Psoas muscle (tissue), 8 donors: ENCODE measurements around the gene HOXD9. TPM values are rescaled to one million over a fixed set of nuclear protein-coding genes. Genes with fewer than 3 reads are reported as not detected.
A peak's percentile ranks its signal among the peaks of the same experiment; 100 is the strongest.

ENCODE experiments used
- ATAC-seq, 4 donors: fragments of 200-7000 bp; cut with Tn5 transposase; one replicate each; pipeline ENCODE4 v1.9.1; 2020; ENCODE audit warnings: moderate library complexity in 3 of 4, mild to moderate bottlenecking in 2 of 4
- DNase-seq, 2 donors: peaks; one replicate each; pipeline ENCODE4 v3.0.0-alpha.2; 2020
- H3K27ac ChIP-seq: fragments of 200-600 bp; one replicate; pipeline ENCODE4 v1.8.0; 2022
- H3K27me3 ChIP-seq, 3 donors: fragments of 200-600 bp in 1 of 3; one replicate each; pipeline versions ENCODE4 v1.6.1 to v1.8.0; 2013 to 2022; ENCODE audit warnings: low read length in 2 of 3, mild to moderate bottlenecking in 2 of 3, moderate library complexity in 1 of 3; ENCODE audit not compliant: insufficient read depth in 3 of 3
- H3K36me3 ChIP-seq, 2 donors: fragments of 200-600 bp in 1 of 2; one replicate each; pipeline versions ENCODE4 v1.6.1 to v1.8.0; 2013 to 2022; ENCODE audit warnings: low read depth in 1 of 2, mild to moderate bottlenecking in 1 of 2, moderate library complexity in 1 of 2; ENCODE audit not compliant: insufficient read depth in 1 of 2
- H3K4me1 ChIP-seq: fragments of 200-600 bp; one replicate; pipeline ENCODE4 v1.8.0; 2022
- H3K4me3 ChIP-seq: fragments of 200-600 bp; one replicate; pipeline ENCODE4 v1.8.0; 2022; ENCODE audit warnings: mild to moderate bottlenecking
- H3K9me3 ChIP-seq: fragments of 200-600 bp; one replicate; pipeline ENCODE4 v1.8.0; 2022
- CTCF ChIP-seq: fragments of 200-600 bp; IDR thresholded peaks from one replicate; pipeline ENCODE4 v1.8.0; 2022; ENCODE audit warnings: antibody characterized with exemption
- WGBS, 3 donors: extraction: QIAGEN DNeasy Blood & Tissue Kit; methylation state at CpG; one replicate each; pipeline versions ENCODE4 v1.1.6 to v1.1.7; 2013; 5-methylcytosine and 5-hydroxymethylcytosine counted together
- intact Hi-C, 2 donors: fragments of 100-400 bp; cut with DNase I; formaldehyde crosslinking; loops; one replicate each; pipeline versions ENCODE4 v1.11.0 to v1.14.2; 2022
- polyA plus RNA-seq, 3 donors: library from polyadenylated mRNA; stranded (reverse); fragments of 200-250 nt; gene quantifications; one replicate each; pipeline ENCODE4 v1.2.3, GENCODE V29; 2013
- total RNA-seq, 4 donors: library from RNA; stranded (reverse); fragmentation: NEBNext Ultra II Directional in 2 of 4; extraction: Animal tissue kit (Norgen Biotek cat#: 25700) in 2 of 4; gene quantifications; one replicate each; pipeline versions ENCODE4 v1.2.1 to v1.2.4, GENCODE V29; 2021 to 2023
- donor health status: healthy with polysubstance abuse.
- donor health status: DM: no; HTN: no; CAD: no; lungs with moderate emphysema.
- donor health status: Bipolar disorder and iron deficiency.
- donor health status: healthy.
- donor health status: DM: yes; HTN: yes; CAD: no.
- donor health status: DM: no; HTN: no; CAD: no.
- donor health status: DM: no; HTN: no; CAD: no.
- donor health status: DM: yes; HTN: yes; CAD: no.

The HOXD9 gene
- total and polyA plus RNA-seq, 7 donors: 0.43 to 4.4 (median 1.7) TPM

- no peak for TF ChIP-seq CTCF
- Histone ChIP-seq H3K9me3 (no peaks in the 10 kb centered on the region), H3K36me3 (no peaks in the 10 kb centered on the region), H3K27ac (peak overlapping the region; percentile 93), H3K4me3 (peak overlapping the region; percentile 84), H3K27me3 (no peaks in the 10 kb centered on the region), H3K4me1 (peaks cover 48% of the 10 kb centered on the region)
- ATAC-seq: no peak
- 32 to 37% (median 32%) methylated on average over 4 of the region's 4 CpGs for WGBS, 3 donors
- no peak for DNase-seq
- intact Hi-C loops: no loop called here
Observed at GRCh38 chr2:176131848-176132158, 9.3 kb downstream of the HOXD9 start.

GRCh38 chr2:176132205-176133171, 10.0 kb downstream of the HOXD9 start:
- intact Hi-C loops: no loop called here
- H3K27me3 ChIP-seq: no peaks in the 10 kb centered on the region
- 22 to 24% (median 23%) methylated on average over 33 of the region's 33 CpGs for WGBS, 3 donors

GRCh38 chr2:176133389-176133788, 10.9 kb downstream of the HOXD9 start:
- intact Hi-C loops: no loop called here
- no peaks in the 10 kb centered on the region for H3K27me3 ChIP-seq
- DNase-seq: no peak
- peaks cover 35% of the 10 kb centered on the region for H3K4me1 ChIP-seq
- H3K36me3 ChIP-seq: no peaks in the 10 kb centered on the region
- TF ChIP-seq CTCF: no peak
- no peak for ATAC-seq
- H3K9me3 ChIP-seq: no peaks in the 10 kb centered on the region
- peak overlapping the region; percentile 93 for H3K27ac ChIP-seq
- peak overlapping the region; percentile 84 for H3K4me3 ChIP-seq

More at GRCh38 chr2:176132205-176133171, 10.0 kb downstream of the HOXD9 start:
- Histone ChIP-seq H3K4me3 (peak overlapping the region; percentile 84), H3K27ac (peak overlapping the region; percentile 93), H3K9me3 (no peaks in the 10 kb centered on the region), H3K4me1 (peaks cover 42% of the 10 kb centered on the region), H3K36me3 (no peaks in the 10 kb centered on the region)
- no peak for DNase-seq
- no peak for ATAC-seq
- no peak for TF ChIP-seq CTCF

- DNase-seq (no peak), ATAC-seq (no peak)
- H3K36me3 ChIP-seq: no peaks in the 10 kb centered on the region
- no peak for TF ChIP-seq CTCF
- H3K4me3 ChIP-seq: no peak overlapping the region
- no peaks in the 10 kb centered on the region for H3K27me3 ChIP-seq
- no peaks in the 10 kb centered on the region for H3K9me3 ChIP-seq
- peak overlapping the region; percentile 93 for H3K27ac ChIP-seq
- intact Hi-C loops: no loop called here
- 68 to 85% (median 80%) methylated on average over 4 of the region's 4 CpGs for WGBS, 3 donors
- H3K4me1 ChIP-seq: peaks cover 35% of the 10 kb centered on the region
Observed at GRCh38 chr2:176134035-176134434, 11.5 kb downstream of the HOXD9 start.
